Left lung (tissue), 10 donors: Measurements from ENCODE around the gene LETMD1. TPM values are rescaled to one million over a fixed set of nuclear protein-coding genes. Genes with fewer than 3 reads are reported as not detected.

Experiments
- ATAC-seq: fragments of 200-7000 bp; cut with Tn5 transposase; one replicate; pipeline ENCODE4 v1.9.1; 2020; ENCODE audit warnings: moderate library complexity
- DNase-seq, 4 donors: peaks; one replicate each; pipeline ENCODE4 v3.0.0-alpha.2; 2013 to 2020
- H3K27ac ChIP-seq, 2 donors: fragments of 200-600 bp; sonication (generic) in 1 of 2; one replicate each; pipeline versions ENCODE4 v1.5.0 to v1.8.0; 2020 to 2021
- H3K27me3 ChIP-seq, 2 donors: fragments of 200-600 bp; sonication (generic) in 1 of 2; one replicate each; pipeline versions ENCODE4 v1.5.0 to v1.8.0; 2020 to 2021
- H3K36me3 ChIP-seq, 2 donors: fragments of 200-600 bp; sonication (generic) in 1 of 2; one replicate each; pipeline versions ENCODE4 v1.5.0 to v1.8.0; 2020 to 2021
- H3K4me1 ChIP-seq, 2 donors: fragments of 200-600 bp; one replicate each; pipeline ENCODE4 v1.8.0; 2021
- H3K4me3 ChIP-seq, 2 donors: fragments of 200-600 bp; sonication (generic) in 1 of 2; one replicate each; pipeline versions ENCODE4 v1.5.0 to v1.8.0; 2020 to 2021; ENCODE audit warnings: mild to moderate bottlenecking in 1 of 2
- H3K9me3 ChIP-seq, 2 donors: fragments of 200-600 bp; sonication (generic) in 1 of 2; one replicate each; pipeline versions ENCODE4 v1.5.0 to v1.8.0; 2020 to 2021
- intact Hi-C, 2 donors: fragments of 100-400 bp; cut with DNase I; formaldehyde crosslinking; loops; one replicate each; pipeline versions ENCODE4 v1.11.2 to v1.14.2; 2022
- polyA plus RNA-seq, 6 donors: library from polyadenylated mRNA; unstranded; fragments of 120-200 nt; gene quantifications; one replicate each; pipeline ENCODE4 v1.2.1, GENCODE V29; 2013; ENCODE audit not compliant: insufficient read length in 6 of 6
- total RNA-seq, 2 donors: library from RNA; stranded (reverse); fragmentation: NEBNext Ultra II Directional; extraction: Animal tissue kit (Norgen Biotek cat#: 25700); gene quantifications; one replicate each; pipeline ENCODE4 v1.2.1, GENCODE V29; 2021
- TF ChIP-seq, protein P1 (sequence below), 2 donors: fragments of 200-600 bp; sonication (generic) in 1 of 2; IDR thresholded peaks; one replicate each; pipeline versions ENCODE4 v1.5.0 to v1.8.0; 2021; ENCODE audit warnings: antibody characterized with exemption in 2 of 2
- donor health status: DM: no; HTN: yes; CAD: no.
- donor health status: DM: no; HTN: no; CAD: no.

LETMD1 gene
- total and polyA plus RNA-seq, 8 donors = 46.8 to 164 (median 132) TPM

DNA sequence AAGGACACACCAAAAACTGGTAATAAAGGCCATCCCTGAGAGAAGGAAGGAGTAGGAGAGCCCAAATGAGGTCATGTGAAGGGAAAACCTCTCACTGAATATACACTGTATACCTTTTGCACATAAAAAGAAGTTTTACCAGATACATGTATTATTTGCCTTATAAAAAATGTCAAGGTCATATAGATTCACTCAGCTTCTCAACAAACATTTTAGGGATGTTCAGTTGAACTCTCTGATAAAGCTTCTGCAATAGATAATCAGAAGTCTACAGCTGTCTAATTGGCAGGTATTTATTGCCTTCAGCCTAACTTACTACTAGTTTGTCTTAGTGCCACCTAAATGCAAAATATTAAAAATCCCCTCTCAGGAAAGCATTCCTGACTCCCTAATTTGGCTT lies 30.7 kb upstream of the LETMD1 start:
- Histone ChIP-seq H3K4me3 (no peak overlapping the region), H3K4me1 (peaks cover 11 to 70% of the 10 kb centered on the region in 2 donors), H3K27me3 (no peaks in the 10 kb centered on the region), H3K36me3 (no peaks in the 10 kb centered on the region), H3K27ac (no peak overlapping the region), H3K9me3 (no peaks in the 10 kb centered on the region)
- DNase-seq (no peak), ATAC-seq (no peak)
- TF ChIP-seq, protein P1, sequence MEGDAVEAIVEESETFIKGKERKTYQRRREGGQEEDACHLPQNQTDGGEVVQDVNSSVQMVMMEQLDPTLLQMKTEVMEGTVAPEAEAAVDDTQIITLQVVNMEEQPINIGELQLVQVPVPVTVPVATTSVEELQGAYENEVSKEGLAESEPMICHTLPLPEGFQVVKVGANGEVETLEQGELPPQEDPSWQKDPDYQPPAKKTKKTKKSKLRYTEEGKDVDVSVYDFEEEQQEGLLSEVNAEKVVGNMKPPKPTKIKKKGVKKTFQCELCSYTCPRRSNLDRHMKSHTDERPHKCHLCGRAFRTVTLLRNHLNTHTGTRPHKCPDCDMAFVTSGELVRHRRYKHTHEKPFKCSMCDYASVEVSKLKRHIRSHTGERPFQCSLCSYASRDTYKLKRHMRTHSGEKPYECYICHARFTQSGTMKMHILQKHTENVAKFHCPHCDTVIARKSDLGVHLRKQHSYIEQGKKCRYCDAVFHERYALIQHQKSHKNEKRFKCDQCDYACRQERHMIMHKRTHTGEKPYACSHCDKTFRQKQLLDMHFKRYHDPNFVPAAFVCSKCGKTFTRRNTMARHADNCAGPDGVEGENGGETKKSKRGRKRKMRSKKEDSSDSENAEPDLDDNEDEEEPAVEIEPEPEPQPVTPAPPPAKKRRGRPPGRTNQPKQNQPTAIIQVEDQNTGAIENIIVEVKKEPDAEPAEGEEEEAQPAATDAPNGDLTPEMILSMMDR (IDR thresholded peaks at IDR 0.05) = no peak
- intact Hi-C loops = no loop called here

DNA sequence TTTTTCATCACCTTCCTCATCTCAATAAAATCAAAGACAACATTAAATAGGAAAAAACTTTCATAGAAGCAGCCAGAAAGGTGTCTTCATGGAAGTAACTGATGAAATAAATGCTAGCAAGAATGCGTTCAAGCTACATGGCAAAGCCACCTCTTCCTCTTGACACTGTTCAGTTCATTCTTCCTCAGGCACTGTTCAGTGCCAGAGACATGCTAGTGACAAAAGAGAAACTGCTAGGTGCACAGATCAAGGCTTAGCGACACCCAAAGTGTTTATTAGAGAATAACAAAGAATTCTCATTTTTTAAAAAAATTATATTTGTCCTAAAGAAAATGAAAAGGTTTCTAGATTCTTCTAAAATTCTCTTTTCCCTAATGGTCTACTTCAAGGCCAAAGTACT lies 29.2 kb upstream of the LETMD1 start:
- TF ChIP-seq, protein P1 (IDR thresholded peaks at IDR 0.05) = no peak
- intact Hi-C loops = no loop called here

DNA sequence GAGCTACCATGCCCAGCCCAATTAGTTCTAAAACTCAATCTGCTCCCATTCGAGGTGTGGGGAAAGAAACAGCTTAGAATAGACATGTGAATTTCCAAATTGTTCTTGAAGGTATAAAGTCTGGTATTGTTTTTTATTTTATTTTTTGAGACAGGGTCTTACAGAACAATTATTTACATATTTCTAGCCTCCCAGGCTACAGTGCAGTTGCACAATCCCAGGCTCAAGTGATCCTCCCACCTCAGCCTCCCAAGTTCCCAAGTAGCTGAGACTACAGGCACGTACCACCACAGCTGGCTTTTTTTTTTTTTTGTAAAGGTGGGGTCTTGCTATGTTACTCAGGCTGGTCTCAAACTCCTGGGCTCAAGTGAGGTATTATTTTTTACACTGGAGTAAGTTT lies 28.2 kb upstream of the LETMD1 start:
- H3K4me1 ChIP-seq = peaks cover 5 to 72% of the 10 kb centered on the region in 2 donors
- no peaks in the 10 kb centered on the region for H3K36me3 ChIP-seq
- H3K9me3 ChIP-seq = no peaks in the 10 kb centered on the region
- intact Hi-C loops = no loop called here
- DNase-seq (no peak), ATAC-seq (no peak)
- no peaks in the 10 kb centered on the region for H3K27me3 ChIP-seq
- H3K27ac ChIP-seq = peak overlapping the region in 1 of 2 donors; percentile 76
- TF ChIP-seq, protein P1 (IDR thresholded peaks at IDR 0.05) = no peak
- no peak overlapping the region for H3K4me3 ChIP-seq

More for the DNA sequence above, 29.2 kb upstream of the LETMD1 start:
- no peak for ATAC-seq
- Histone ChIP-seq H3K4me1 (peaks cover 5 to 70% of the 10 kb centered on the region in 2 donors), H3K27ac (no peak overlapping the region), H3K9me3 (no peaks in the 10 kb centered on the region), H3K36me3 (no peaks in the 10 kb centered on the region), H3K4me3 (no peak overlapping the region), H3K27me3 (no peaks in the 10 kb centered on the region)
- no peak for DNase-seq

DNA sequence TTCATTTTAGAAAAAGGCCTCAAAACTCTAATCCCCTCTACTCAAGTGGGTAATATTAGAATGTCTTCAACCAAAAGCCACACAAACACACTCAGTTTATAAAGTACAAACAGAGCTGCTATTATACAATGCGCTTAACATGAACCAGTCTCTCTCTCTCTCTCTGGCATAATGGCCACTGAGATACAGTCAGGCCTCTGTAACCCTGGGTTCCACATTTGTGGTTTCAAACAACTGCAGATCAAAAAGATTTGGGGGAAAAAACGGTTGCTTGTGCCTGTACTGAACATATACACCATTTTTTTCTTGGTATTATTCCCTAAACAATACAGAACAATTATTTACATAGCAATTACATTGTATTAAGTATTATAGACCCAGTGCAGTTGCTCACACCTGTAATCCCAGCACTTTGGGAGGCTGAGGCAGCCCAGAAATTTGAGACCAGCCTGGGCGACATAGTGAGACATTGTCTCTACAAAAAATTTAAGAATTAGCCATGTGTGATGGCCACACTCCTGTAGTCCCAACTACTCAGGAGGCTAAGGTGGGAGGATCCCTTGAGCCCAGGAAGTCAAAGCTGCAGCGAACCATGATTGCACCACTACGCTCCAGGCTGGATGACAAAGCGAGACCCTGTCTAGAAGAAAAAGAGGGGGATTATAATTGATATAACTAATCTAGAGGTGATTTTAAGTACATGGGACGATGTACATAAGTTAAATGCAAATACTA lies 27.5 kb upstream of the LETMD1 start:
- H3K4me1 ChIP-seq = peaks cover 5 to 74% of the 10 kb centered on the region in 2 donors
- intact Hi-C loops = no loop called here
- DNase-seq (no peak), ATAC-seq (no peak)
- H3K4me3 ChIP-seq = no peak overlapping the region
- TF ChIP-seq, protein P1 (IDR thresholded peaks at IDR 0.05) = no peak
- no peaks in the 10 kb centered on the region for H3K9me3 ChIP-seq
- no peaks in the 10 kb centered on the region for H3K27me3 ChIP-seq
- peak overlapping the region in 1 of 2 donors; percentile 76 for H3K27ac ChIP-seq
- H3K36me3 ChIP-seq = no peaks in the 10 kb centered on the region

DNA sequence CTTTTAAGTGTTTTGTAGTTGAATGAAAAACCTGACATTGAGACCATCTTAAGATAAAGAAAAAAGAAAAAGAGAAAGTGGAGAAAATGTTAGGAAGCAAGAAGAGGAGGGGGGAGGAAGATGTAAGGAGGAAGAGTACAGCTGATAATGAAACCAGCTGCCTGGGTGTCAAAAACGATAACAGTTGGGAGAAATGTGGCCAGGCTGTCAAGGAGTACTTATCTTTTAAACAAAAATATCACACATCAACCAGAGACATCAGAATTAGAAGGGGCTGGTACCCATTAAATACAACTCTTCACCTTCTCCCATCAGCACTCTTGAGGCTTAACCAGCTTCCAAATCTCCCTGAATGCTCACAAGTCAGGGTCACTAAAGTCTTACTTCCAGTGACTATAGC lies 26.4 kb upstream of the LETMD1 start:
- H3K4me3 ChIP-seq = no peak overlapping the region
- H3K27ac ChIP-seq = peak overlapping the region; percentile 10 to 76
- TF ChIP-seq, protein P1 (IDR thresholded peaks at IDR 0.05) = no peak
- peaks cover 5 to 77% of the 10 kb centered on the region in 2 donors for H3K4me1 ChIP-seq
- H3K27me3 ChIP-seq = no peaks in the 10 kb centered on the region
- DNase-seq = no peak
- intact Hi-C loops = no loop called here
- no peaks in the 10 kb centered on the region for H3K9me3 ChIP-seq
- no peaks in the 10 kb centered on the region for H3K36me3 ChIP-seq
- no peak for ATAC-seq
